ENCODE measurements around the gene U2AF1L4. TPM values are rescaled to one million over a fixed set of nuclear protein-coding genes. Genes with fewer than 3 reads are reported as not detected.

Gene U2AF1L4
- total and polyA plus RNA-seq, 4 donors, result 13.0 to 25.5 (median 17.8) TPM

DNA sequence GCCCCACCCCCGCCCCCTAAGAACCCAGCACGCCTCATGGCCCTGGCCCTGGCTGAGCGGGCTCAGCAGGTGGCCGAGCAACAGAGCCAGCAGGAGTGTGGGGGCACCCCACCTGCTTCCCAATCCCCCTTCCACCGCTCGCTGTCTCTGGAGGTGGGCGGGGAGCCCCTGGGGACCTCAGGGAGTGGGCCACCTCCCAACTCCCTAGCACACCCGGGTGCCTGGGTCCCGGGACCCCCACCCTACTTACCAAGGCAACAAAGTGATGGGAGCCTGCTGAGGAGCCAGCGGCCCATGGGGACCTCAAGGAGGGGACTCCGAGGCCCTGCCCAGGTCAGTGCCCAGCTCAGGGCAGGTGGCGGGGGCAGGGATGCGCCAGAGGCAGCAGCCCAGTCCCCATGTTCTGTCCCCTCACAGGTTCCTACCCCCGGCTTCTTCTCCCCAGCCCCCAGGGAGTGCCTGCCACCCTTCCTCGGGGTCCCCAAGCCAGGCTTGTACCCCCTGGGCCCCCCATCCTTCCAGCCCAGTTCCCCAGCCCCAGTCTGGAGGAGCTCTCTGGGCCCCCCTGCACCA lies 42.1 kb upstream of the U2AF1L4 start:
- H3K4me3 ChIP-seq, result no peak overlapping the region

GRCh38 chr19:35786299-35787160 lies 41.3 kb upstream of the U2AF1L4 start:
- H3K27ac ChIP-seq (ENCODE audit: low read depth in 1 of 2, low read length in 1 of 2), result no peak overlapping the region
- ATAC-seq (ENCODE audit: insufficient read depth, low FRiP score), result no peak
- H3K4me3 ChIP-seq, result no peak overlapping the region
- no peaks in the 10 kb centered on the region for H3K27me3 ChIP-seq (ENCODE audit: control insufficient read depth in 3 of 3, insufficient read depth in 3 of 3, low read length in 2 of 3)
- no peaks in the 10 kb centered on the region for H3K4me1 ChIP-seq (ENCODE audit: control insufficient read depth in 5 of 5, insufficient read depth in 5 of 5, low read length in 5 of 5)
- no peak for DNase-seq
- TF ChIP-seq, protein P1, sequence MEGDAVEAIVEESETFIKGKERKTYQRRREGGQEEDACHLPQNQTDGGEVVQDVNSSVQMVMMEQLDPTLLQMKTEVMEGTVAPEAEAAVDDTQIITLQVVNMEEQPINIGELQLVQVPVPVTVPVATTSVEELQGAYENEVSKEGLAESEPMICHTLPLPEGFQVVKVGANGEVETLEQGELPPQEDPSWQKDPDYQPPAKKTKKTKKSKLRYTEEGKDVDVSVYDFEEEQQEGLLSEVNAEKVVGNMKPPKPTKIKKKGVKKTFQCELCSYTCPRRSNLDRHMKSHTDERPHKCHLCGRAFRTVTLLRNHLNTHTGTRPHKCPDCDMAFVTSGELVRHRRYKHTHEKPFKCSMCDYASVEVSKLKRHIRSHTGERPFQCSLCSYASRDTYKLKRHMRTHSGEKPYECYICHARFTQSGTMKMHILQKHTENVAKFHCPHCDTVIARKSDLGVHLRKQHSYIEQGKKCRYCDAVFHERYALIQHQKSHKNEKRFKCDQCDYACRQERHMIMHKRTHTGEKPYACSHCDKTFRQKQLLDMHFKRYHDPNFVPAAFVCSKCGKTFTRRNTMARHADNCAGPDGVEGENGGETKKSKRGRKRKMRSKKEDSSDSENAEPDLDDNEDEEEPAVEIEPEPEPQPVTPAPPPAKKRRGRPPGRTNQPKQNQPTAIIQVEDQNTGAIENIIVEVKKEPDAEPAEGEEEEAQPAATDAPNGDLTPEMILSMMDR (IDR thresholded peaks at IDR 0.05; ENCODE audit: control extremely low read depth, extremely low read depth), result no peak
- H3K9ac ChIP-seq (ENCODE audit: insufficient read depth in 1 of 2, low read length in 2 of 2), result no peak overlapping the region
- WGBS, 2 donors, result 95 to 97% methylated on average over 29 to 31 of the region's 31 CpGs
- H3K9me3 ChIP-seq (ENCODE audit: control insufficient read depth in 4 of 4, insufficient read depth in 3 of 4, low read length in 3 of 4), result no peaks in the 10 kb centered on the region
- H3K36me3 ChIP-seq (ENCODE audit: control insufficient read depth in 4 of 4, insufficient read depth in 4 of 4, low read length in 4 of 4), result peaks cover 0 to 27% (median 17%) of the 10 kb centered on the region in 4 donors

More for the DNA sequence above, 42.1 kb upstream of the U2AF1L4 start:
- DNase-seq, result no peak
- TF ChIP-seq, protein P1 (IDR thresholded peaks at IDR 0.05; ENCODE audit: control extremely low read depth, extremely low read depth), result no peak
- Histone ChIP-seq H3K27ac (ENCODE audit: low read depth in 1 of 2, low read length in 1 of 2) (no peak overlapping the region), H3K4me1 (ENCODE audit: control insufficient read depth in 5 of 5, insufficient read depth in 5 of 5, low read length in 5 of 5) (no peaks in the 10 kb centered on the region), H3K36me3 (ENCODE audit: control insufficient read depth in 4 of 4, insufficient read depth in 4 of 4, low read length in 4 of 4) (peaks cover 0 to 21% (median 12%) of the 10 kb centered on the region in 4 donors), H3K27me3 (ENCODE audit: control insufficient read depth in 3 of 3, insufficient read depth in 3 of 3, low read length in 2 of 3) (no peaks in the 10 kb centered on the region), H3K9ac (ENCODE audit: insufficient read depth in 1 of 2, low read length in 2 of 2) (no peak overlapping the region), H3K9me3 (ENCODE audit: control insufficient read depth in 4 of 4, insufficient read depth in 3 of 4, low read length in 3 of 4) (no peaks in the 10 kb centered on the region)
- WGBS, 2 donors, result 93 to 95% methylated on average over 13 to 15 of the region's 15 CpGs
- ATAC-seq (ENCODE audit: insufficient read depth, low FRiP score), result no peak

DNA sequence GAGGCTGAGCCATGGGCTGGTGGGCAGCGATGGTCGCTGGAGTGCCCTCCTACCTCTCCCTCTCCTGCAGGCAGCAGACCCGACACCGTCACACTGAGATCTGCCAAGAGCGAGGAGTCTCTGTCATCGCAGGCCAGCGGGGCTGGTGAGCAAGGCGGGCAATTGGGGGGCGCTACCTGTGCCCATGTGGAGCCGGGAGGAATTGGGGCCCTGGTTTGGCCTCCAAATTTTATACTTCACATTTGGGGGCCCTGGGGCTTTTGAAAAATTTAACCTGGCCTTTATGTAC lies 40.1 kb upstream of the U2AF1L4 start:
- no peak for DNase-seq

More for the DNA sequence above, 40.1 kb upstream of the U2AF1L4 start:
- Histone ChIP-seq H3K9me3 (ENCODE audit: control insufficient read depth in 4 of 4, insufficient read depth in 3 of 4, low read length in 3 of 4) (no peaks in the 10 kb centered on the region), H3K4me3 (no peak overlapping the region), H3K27ac (ENCODE audit: low read depth in 1 of 2, low read length in 1 of 2) (no peak overlapping the region), H3K27me3 (ENCODE audit: control insufficient read depth in 3 of 3, insufficient read depth in 3 of 3, low read length in 2 of 3) (no peaks in the 10 kb centered on the region), H3K36me3 (ENCODE audit: control insufficient read depth in 4 of 4, insufficient read depth in 4 of 4, low read length in 4 of 4) (peaks cover 0 to 33% (median 24%) of the 10 kb centered on the region in 4 donors), H3K9ac (ENCODE audit: insufficient read depth in 1 of 2, low read length in 2 of 2) (no peak overlapping the region), H3K4me1 (ENCODE audit: control insufficient read depth in 5 of 5, insufficient read depth in 5 of 5, low read length in 5 of 5) (no peaks in the 10 kb centered on the region)
- 89 to 96% methylated on average over 10 of the region's 10 CpGs for WGBS, 2 donors
- TF ChIP-seq, protein P1 (IDR thresholded peaks at IDR 0.05; ENCODE audit: control extremely low read depth, extremely low read depth), result no peak
- no peak for ATAC-seq (ENCODE audit: insufficient read depth, low FRiP score)
